Activated CD4-positive, CD25-positive, alpha-beta regulatory T cell treated with anti-CD3 and anti-CD28 coated beads, Interleukin-2, amount 50 U/mL, for 16 hours (primary cell): Measurements from ENCODE around the gene MORN5.

Experiments
- DNase-seq: peaks from one replicate; pipeline ENCODE4 v3.0.0-alpha.2; 2020; ENCODE audit warnings: low read depth, low spot score

Gene MORN5

GRCh38 chr9:122228568-122229484 lies 69.1 kb downstream of the MORN5 start, which contains the start of gene LHX6:
Gene LHX6 (minus strand): TSS chr9:122228957. CDS start chr9:122228740, 217 bp downstream.
- DNase-seq, result no peak

- DNase-seq, result no peak
These were observed 69.8 kb downstream of the MORN5 start for GRCh38 chr9:122229485-122229837.

- no peak for DNase-seq
These were observed 73.1 kb downstream of the MORN5 start for GRCh38 chr9:122232796-122233306.

DNA sequence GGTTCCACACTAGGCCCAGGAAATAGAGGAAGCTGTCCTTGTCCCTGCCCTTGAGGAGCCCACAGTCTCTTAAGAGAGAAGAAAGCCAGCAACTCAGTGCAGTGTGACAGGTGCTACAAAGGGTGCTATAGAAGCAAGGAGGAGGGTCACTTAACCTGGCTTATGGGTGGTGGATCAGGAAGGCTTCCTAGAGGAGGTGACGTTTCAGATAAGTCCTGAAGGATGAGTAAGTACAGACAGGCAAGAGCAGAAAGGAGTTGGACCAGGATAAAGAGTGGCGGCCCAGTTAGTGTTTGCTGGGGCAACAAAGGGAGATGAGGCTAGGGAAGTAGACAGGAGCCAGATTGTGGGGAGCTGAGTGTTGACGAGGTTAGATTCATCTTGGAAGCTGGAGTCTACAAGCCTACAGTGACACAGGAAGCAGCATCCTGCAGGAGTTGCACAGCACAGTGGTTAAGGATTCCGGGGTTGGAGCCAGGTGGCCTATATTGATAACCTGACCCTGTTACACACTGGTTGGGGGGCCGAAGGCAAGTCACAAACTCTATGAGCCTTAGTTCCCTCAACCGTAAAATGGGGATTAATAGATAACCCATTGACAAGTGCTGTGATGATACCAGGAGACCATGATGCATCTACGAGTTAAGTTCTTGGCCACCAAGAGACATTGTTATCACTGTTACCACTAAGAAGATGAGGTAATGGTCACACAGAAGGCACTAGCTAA lies 74.5 kb downstream of the MORN5 start:
- DNase-seq, result no peak

DNA sequence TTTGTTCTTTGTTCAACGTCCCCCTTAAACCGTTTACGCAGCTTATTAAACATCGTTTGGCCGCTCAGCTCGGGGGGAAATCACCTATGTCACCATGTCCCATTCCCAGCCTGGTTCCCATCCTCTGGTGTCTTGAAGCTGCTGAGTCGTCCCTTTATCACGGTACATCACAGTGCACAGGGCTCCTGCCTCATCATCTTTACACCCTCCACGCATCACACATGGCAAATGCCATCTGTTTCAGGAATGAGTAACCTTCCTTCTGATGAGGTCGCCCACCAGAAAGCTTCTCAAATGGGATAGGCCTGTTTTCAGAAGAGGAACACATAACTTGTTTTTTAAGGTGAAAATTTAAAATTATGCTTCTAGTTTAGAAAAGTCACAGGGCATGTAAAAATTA lies 77.0 kb downstream of the MORN5 start:
- DNase-seq, result no peak

DNA sequence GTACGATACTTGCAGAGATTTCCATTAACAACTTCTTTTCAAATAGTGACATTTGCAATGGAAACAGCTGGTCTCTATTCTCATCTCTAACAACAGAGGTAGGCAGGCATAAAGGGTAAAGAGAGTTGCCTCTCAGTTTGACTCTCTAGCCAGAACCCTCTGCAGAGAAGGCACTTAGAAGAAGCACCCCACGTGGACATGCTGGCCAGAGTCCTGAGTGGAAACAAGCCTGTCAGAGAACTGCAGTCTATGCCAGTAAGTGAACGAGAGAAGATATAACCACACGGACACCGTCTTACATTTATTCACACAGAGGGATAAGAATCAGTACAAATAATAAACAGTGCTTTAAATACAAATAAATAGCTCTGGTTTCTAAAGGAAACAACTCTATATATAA lies 80.0 kb downstream of the MORN5 start:
- DNase-seq, result no peak

- DNase-seq, result no peak
These were observed 84.6 kb downstream of the MORN5 start for GRCh38 chr9:122244349-122244748.

- DNase-seq, result no peak
These were observed 87.0 kb downstream of the MORN5 start for GRCh38 chr9:122246666-122247065.

- no peak for DNase-seq
These were observed 88.7 kb downstream of the MORN5 start for GRCh38 chr9:122248448-122248865.
